ENCODE data around the gene PRKAR1B.

DNA sequence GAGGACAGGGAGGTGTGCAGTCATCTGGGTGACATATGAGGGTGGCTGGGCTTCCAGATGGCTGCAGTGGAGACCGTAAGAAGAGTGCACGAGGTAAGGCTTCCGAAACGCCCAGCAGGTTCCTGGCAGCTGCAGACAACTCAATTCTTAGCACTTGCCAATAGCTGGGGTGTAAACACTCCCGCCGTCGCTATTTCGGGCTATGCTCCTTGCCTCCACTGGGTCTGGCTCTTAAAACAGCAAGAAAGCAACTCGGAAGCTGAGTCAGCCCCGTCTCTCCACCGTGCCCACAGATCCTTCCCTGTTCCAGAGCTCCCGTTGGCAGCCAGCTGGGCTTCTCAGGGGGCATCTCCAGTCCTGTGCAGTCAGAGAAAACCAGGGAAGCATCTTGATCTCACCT is 201.3 kb downstream of the PRKAR1B start:
- no peak for TF ChIP-seq CTCF (IDR thresholded peaks at IDR 0.05)
- TF ChIP-seq, protein P1, sequence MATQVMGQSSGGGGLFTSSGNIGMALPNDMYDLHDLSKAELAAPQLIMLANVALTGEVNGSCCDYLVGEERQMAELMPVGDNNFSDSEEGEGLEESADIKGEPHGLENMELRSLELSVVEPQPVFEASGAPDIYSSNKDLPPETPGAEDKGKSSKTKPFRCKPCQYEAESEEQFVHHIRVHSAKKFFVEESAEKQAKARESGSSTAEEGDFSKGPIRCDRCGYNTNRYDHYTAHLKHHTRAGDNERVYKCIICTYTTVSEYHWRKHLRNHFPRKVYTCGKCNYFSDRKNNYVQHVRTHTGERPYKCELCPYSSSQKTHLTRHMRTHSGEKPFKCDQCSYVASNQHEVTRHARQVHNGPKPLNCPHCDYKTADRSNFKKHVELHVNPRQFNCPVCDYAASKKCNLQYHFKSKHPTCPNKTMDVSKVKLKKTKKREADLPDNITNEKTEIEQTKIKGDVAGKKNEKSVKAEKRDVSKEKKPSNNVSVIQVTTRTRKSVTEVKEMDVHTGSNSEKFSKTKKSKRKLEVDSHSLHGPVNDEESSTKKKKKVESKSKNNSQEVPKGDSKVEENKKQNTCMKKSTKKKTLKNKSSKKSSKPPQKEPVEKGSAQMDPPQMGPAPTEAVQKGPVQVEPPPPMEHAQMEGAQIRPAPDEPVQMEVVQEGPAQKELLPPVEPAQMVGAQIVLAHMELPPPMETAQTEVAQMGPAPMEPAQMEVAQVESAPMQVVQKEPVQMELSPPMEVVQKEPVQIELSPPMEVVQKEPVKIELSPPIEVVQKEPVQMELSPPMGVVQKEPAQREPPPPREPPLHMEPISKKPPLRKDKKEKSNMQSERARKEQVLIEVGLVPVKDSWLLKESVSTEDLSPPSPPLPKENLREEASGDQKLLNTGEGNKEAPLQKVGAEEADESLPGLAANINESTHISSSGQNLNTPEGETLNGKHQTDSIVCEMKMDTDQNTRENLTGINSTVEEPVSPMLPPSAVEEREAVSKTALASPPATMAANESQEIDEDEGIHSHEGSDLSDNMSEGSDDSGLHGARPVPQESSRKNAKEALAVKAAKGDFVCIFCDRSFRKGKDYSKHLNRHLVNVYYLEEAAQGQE (IDR thresholded peaks at IDR 0.05; ENCODE audit: insufficient read depth in 1 of 2, low read depth in 2 of 2, low read length in 1 of 2) = no peak
- TF ChIP-seq SIN3A (IDR thresholded peaks at IDR 0.05; ENCODE audit: borderline replicate concordance, insufficient read depth, low read depth, low read length) = no peak
- no peak for TF ChIP-seq POLR2AphosphoS5 (IDR thresholded peaks at IDR 0.05; ENCODE audit: low read depth, low read length)
